Sigmoid colon (tissue), 7 donors: ENCODE measurements around the gene PDLIM1. TPM values are rescaled to one million over a fixed set of nuclear protein-coding genes. Genes with fewer than 3 reads are reported as not detected.
A peak's percentile ranks its signal among the peaks of the same experiment; 100 is the strongest.

Source experiments
- DNase-seq: peaks from one replicate; pipeline ENCODE4 v3.0.0-alpha.2; 2019
- H3K27ac ChIP-seq, 4 donors: fragments of 200-600 bp; sonication (generic); one replicate each; pipeline ENCODE4 v1.5.1; 2016 to 2019; ENCODE audit warnings: mild to moderate bottlenecking in 1 of 4
- H3K27me3 ChIP-seq, 3 donors: fragments of 200-600 bp; sonication (generic); one replicate each; pipeline ENCODE4 v1.5.1; 2019; ENCODE audit warnings: mild to moderate bottlenecking in 1 of 3
- H3K36me3 ChIP-seq, 4 donors: fragments of 200-600 bp; sonication (generic); one replicate each; pipeline ENCODE4 v1.5.1; 2016 to 2019
- H3K4me1 ChIP-seq, 4 donors: fragments of 200-600 bp; sonication (generic); one replicate each; pipeline ENCODE4 v1.5.1; 2017 to 2019
- H3K4me3 ChIP-seq, 4 donors: fragments of 200-600 bp; sonication (generic); one replicate each; pipeline ENCODE4 v1.5.1; 2017 to 2019; ENCODE audit warnings: mild to moderate bottlenecking in 2 of 4, moderate library complexity in 1 of 4
- H3K9me3 ChIP-seq, 4 donors: fragments of 200-600 bp in 3 of 4; sonication (generic) in 3 of 4; one replicate each; pipeline versions ENCODE4 v1.5.1 to v1.6.1; 2013 to 2019
- CTCF ChIP-seq, 4 experiments: fragments of 450-650 bp in 3 of 4; fragments of 200-600 bp in 1 of 4; IDR thresholded peaks; one replicate each; pipeline ENCODE4 v1.5.1; 2016 to 2019; ENCODE audit warnings: antibody characterized with exemption in 4 of 4, mild to moderate bottlenecking in 3 of 4, moderate library complexity in 2 of 4
- EP300 ChIP-seq, 4 donors: sonication (generic); formaldehyde crosslinking; IDR thresholded peaks; one replicate each; pipeline ENCODE4 v1.6.1; 2017; ENCODE audit warnings: antibody characterized with exemption in 4 of 4
- POLR2A ChIP-seq, 2 donors: fragments of 450-650 bp; IDR thresholded peaks; one replicate each; pipeline ENCODE4 v1.6.1; 2016; ENCODE audit warnings: antibody characterized with exemption in 2 of 2, mild to moderate bottlenecking in 2 of 2, moderate library complexity in 2 of 2
- POLR2AphosphoS5 ChIP-seq, 4 donors: sonication (generic); formaldehyde crosslinking; IDR thresholded peaks; one replicate each; pipeline ENCODE4 v1.6.1; 2017; ENCODE audit warnings: antibody characterized with exemption in 4 of 4
- WGBS, 2 donors: extraction: QIAGEN DNeasy Blood & Tissue Kit; methylation state at CpG; one replicate each; pipeline ENCODE4 v1.1.7; 2013; 5-methylcytosine and 5-hydroxymethylcytosine counted together
- intact Hi-C: fragments of 100-400 bp; cut with DNase I; formaldehyde crosslinking; loops from one replicate; pipeline ENCODE4 v1.15.1; 2023
- polyA plus RNA-seq, 3 donors: library from polyadenylated mRNA; stranded (reverse); fragments of 200-250 nt; gene quantifications; one replicate each; pipeline ENCODE4 v1.2.3, GENCODE V29; 2013
- total RNA-seq, 4 donors: library from RNA; depleted of rRNA; stranded (reverse); fragments of >200 nt; gene quantifications; one replicate each; pipeline ENCODE4 v1.1.0, GENCODE V29; 2016
- donor health status: healthy with polysubstance abuse.
- donor health status: Bipolar disorder and iron deficiency.
- donor health status: healthy.

The PDLIM1 gene
- total and polyA plus RNA-seq, 7 donors: 27.8 to 488 (median 75.3) TPM

GRCh38 chr10:95279042-95279820 lies 11.6 kb downstream of the PDLIM1 start:
- Histone ChIP-seq H3K4me3 (no peak overlapping the region), H3K27ac (peak overlapping the region; percentile 2 to 81 (median 64)), H3K36me3 (no peaks in the 10 kb centered on the region), H3K9me3 (no peaks in the 10 kb centered on the region), H3K4me1 (peaks cover 0 to 15% (median 9%) of the 10 kb centered on the region in 4 donors), H3K27me3 (no peaks in the 10 kb centered on the region)
- intact Hi-C loops: no loop called here
- WGBS, 2 donors: 44 to 66% methylated on average over 4 of the region's 4 CpGs
- no peak for DNase-seq
- TF ChIP-seq POLR2AphosphoS5 (IDR thresholded peaks at IDR 0.05) (peak in 1 of 4 donors; percentile 18), EP300 (IDR thresholded peaks at IDR 0.05) (no peak)

GRCh38 chr10:95278061-95278988 lies 12.5 kb downstream of the PDLIM1 start:
- peaks cover 0 to 22% (median 12%) of the 10 kb centered on the region in 4 donors for H3K4me1 ChIP-seq
- WGBS, 2 donors: 65 to 81% methylated on average over 6 of the region's 6 CpGs
- intact Hi-C loops: no loop called here
- H3K27ac ChIP-seq: peak overlapping the region; percentile 2 to 81 (median 64)
- H3K4me3 ChIP-seq: no peak overlapping the region
- DNase-seq: peak; percentile 86
- no peaks in the 10 kb centered on the region for H3K27me3 ChIP-seq
- H3K36me3 ChIP-seq: no peaks in the 10 kb centered on the region
- H3K9me3 ChIP-seq: no peaks in the 10 kb centered on the region
- TF ChIP-seq POLR2A (IDR thresholded peaks at IDR 0.05) (no peak), POLR2AphosphoS5 (IDR thresholded peaks at IDR 0.05) (peak in 3 of 4 donors; percentile 37 to 47 (median 45)), CTCF (IDR thresholded peaks at IDR 0.05) (no peak), EP300 (IDR thresholded peaks at IDR 0.05) (no peak)

- peak overlapping the region; percentile 13 to 81 (median 48) for H3K27ac ChIP-seq
- WGBS, 2 donors: 48 to 71% methylated on average over 3 of the region's 3 CpGs
- intact Hi-C loops: no loop called here
- no peaks in the 10 kb centered on the region for H3K27me3 ChIP-seq
- H3K9me3 ChIP-seq: no peaks in the 10 kb centered on the region
- no peak overlapping the region for H3K4me3 ChIP-seq
- H3K4me1 ChIP-seq: peaks cover 0 to 29% (median 12%) of the 10 kb centered on the region in 4 donors
- TF ChIP-seq POLR2AphosphoS5 (IDR thresholded peaks at IDR 0.05): no peak
- no peak for TF ChIP-seq EP300 (IDR thresholded peaks at IDR 0.05)
- no peak for TF ChIP-seq CTCF (IDR thresholded peaks at IDR 0.05)
- TF ChIP-seq POLR2A (IDR thresholded peaks at IDR 0.05): no peak
- DNase-seq: no peak
- no peaks in the 10 kb centered on the region for H3K36me3 ChIP-seq
These were observed 13.2 kb downstream of the PDLIM1 start for GRCh38 chr10:95277614-95278013.

GRCh38 chr10:95277201-95277570 lies 13.6 kb downstream of the PDLIM1 start:
- Histone ChIP-seq H3K27me3 (no peaks in the 10 kb centered on the region), H3K27ac (peak overlapping the region; percentile 13 to 81 (median 78)), H3K4me1 (peaks cover 0 to 29% (median 12%) of the 10 kb centered on the region in 4 donors), H3K9me3 (no peaks in the 10 kb centered on the region), H3K36me3 (no peaks in the 10 kb centered on the region), H3K4me3 (no peak overlapping the region)
- TF ChIP-seq CTCF (IDR thresholded peaks at IDR 0.05): no peak
- no peak for TF ChIP-seq POLR2AphosphoS5 (IDR thresholded peaks at IDR 0.05)
- TF ChIP-seq EP300 (IDR thresholded peaks at IDR 0.05): no peak
- no peak for TF ChIP-seq POLR2A (IDR thresholded peaks at IDR 0.05)
- 50 to 67% methylated on average over 1 of the region's 1 CpG for WGBS, 2 donors
- intact Hi-C loops: no loop called here
- DNase-seq: no peak
